Ishikawa (cell line): ENCODE measurements around the gene HOXB7.

Experiments used
- CEBPB ChIP-seq: IDR thresholded peaks from 2 replicates; pipeline ENCODE4 v1.6.1; 2012
- CREB1 ChIP-seq: IDR thresholded peaks from 2 replicates; pipeline ENCODE4 v1.6.1; 2012; ENCODE audit warnings: low read depth
- EGR1 ChIP-seq: IDR thresholded peaks from 2 replicates; pipeline ENCODE4 v1.6.1; 2012
- EP300 ChIP-seq: IDR thresholded peaks from 2 replicates; pipeline ENCODE4 v1.6.1; 2012; ENCODE audit warnings: borderline replicate concordance
- MAX ChIP-seq: IDR thresholded peaks from 2 replicates; pipeline ENCODE4 v1.6.1; 2012
- REST ChIP-seq: IDR thresholded peaks from 2 replicates; pipeline ENCODE4 v1.6.1; 2012; ENCODE audit warnings: low read depth, mild to moderate bottlenecking
- TAF1 ChIP-seq: IDR thresholded peaks from 2 replicates; pipeline ENCODE4 v1.6.1; 2012; ENCODE audit warnings: low read depth, mild to moderate bottlenecking
- TCF12 ChIP-seq: IDR thresholded peaks from 2 replicates; pipeline ENCODE4 v1.6.1; 2012; ENCODE audit warnings: low read depth
- TEAD4 ChIP-seq: IDR thresholded peaks from 2 replicates; pipeline ENCODE4 v1.6.1; 2012
- USF1 ChIP-seq: IDR thresholded peaks from 2 replicates; pipeline ENCODE4 v1.6.1; 2012

GRCh38 chr17:48594538-48595277, 16.1 kb downstream of the HOXB7 start:
- TF ChIP-seq EP300 (no peak), TAF1 (no peak), EGR1 (no peak), TEAD4 (no peak), USF1 (no peak), MAX (no peak), CREB1 (no peak), REST (0 out of 2 replicates have a peak, but pooled peaks have one; percentile 13), TCF12 (no peak), CEBPB (no peak)
